Right forelimb (tissue), 1 donor: ENCODE measurements around the gene ZNF709.
"Not testable (repeated sequence)": the region's sequence is repeated elsewhere in the genome, so short reads cannot be mapped to it uniquely, and the experiment has no call there.

Experiments
- DNase-seq: peaks from one replicate; pipeline ENCODE4 v3.0.0-alpha.2; 2018

ZNF709 gene

DNA sequence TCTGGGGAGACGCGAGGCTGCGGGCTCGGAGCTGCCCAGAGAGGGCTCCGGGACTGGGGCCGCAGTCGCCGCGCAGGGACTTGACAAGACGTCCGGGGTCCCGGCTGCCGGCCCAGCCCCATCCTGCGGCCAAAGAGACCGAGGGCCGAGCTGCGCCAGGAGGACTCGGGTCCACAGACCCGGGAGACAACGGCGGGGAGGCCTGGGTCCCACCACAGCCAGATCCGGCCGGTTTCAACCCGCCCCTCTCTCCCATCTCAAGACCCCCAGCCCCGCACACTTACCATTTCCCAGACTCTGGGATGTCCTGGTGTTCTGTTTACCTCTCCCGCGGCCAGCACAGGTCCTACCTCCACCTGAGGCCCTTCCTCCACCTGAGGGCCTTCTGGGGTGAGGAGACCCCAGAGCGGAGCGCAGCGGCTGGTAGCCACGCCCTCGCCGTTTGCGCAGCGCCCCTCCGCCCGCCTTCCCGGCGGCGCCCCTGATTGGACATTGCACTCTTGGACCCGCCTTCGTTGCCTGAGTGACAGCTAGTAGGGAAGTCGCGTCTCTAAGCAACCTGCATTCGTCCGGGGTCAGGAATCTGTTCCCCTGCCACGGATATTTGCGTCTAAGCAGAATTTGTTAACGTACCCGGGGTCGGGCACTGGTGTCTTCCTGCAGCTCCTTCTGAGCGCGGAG is at the start of gene ZNF709:
ZNF709 (minus strand) TSS at position 446 of the 681 bp plus-strand sequence; CDS start at position 287, 159 bp downstream.
- DNase-seq: peak; percentile 94

GRCh38 chr19:12527034-12527836 is 42.6 kb upstream of the ZNF709 start:
- no peak for DNase-seq

DNA sequence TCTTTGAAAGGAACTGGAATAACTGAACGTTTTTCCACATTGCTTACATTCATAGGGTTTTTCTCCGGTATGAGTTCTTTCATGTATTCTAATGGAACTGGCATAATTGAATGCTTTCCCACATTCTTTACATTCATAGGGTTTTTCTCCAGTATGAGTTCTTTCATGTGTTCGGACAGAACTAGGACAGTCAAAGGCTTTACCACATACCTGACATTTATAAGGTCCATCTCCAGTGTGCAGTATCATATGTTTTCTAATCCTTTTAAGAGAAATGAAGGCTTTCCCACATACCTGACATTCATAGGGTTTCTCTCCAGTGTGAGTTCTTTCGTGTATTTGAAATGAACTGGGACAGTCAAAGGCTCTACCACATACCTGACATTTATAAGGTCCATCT is 41.9 kb upstream of the ZNF709 start:
- DNase-seq: no peak

DNA sequence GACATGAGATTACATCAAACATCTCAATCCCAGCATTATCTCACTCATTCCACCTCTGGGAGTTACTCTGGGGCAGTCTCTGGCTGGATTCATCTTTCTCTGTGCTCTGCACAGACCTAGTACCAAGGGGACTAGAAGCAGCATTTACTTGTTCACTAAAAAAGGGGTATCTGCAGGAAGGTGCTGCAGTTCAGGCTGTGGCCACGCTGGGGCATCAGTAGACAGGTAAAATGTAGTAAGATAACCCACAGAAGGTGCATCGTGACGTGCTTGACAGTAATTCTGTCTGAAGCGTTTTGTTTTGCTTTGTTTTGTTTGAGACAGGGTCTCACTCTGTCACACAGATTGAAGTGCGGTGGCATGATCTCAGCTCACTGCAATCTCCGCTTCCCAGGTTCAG is 37.4 kb upstream of the ZNF709 start:
- no peak for DNase-seq

DNA sequence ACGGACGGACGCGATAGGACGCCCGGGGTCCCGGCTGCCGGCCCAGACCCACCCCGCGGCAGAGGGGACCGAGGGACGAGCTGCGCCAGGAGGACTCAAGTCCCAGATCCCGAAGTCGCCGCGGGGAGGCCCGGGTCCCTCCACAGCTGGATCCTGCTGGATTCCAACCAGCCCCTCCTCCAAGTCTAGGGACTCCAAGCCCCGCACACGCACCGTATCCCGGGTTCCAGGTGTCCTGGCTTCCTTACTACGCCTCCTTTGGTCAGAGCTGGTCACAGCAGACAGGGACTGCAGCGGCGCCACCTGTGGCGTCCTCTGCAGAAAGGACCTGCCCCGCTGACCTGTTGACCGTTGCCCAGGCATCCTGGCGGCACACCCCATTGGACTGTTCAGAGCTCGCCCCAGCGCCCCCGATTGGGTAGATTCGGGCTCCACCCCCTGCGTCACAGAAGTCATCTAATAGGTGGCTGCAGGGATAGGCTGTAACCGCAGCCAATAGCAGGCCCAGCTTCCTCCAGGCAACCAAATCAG is 29.0 kb upstream of the ZNF709 start:
- peak; percentile 39 for DNase-seq

- DNase-seq: no peak
Observed at GRCh38 chr19:12497032-12497431, 12.4 kb upstream of the ZNF709 start.

DNA sequence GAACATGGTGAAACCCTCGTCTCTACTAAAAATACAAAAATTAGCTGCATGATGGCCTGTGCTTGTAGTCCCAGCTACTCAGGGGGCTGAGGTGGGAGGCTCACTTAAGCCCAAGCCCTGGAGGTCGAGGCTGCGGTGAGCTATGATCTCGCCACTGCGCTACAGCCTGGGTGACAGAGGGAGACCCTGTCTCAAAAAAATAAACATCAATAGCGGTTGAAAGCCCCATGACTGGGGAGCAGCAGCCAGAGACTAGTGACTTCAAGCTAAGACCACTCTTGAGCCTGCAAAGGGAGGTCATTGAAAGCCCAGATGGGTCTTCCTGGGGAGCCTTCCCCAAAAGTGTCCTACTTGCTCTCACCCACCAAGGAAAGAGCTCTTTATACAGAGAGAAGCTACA is 11.9 kb upstream of the ZNF709 start:
- DNase-seq: no peak

GRCh38 chr19:12495002-12495802 is 10.6 kb upstream of the ZNF709 start:
- peak; percentile 89 for DNase-seq

DNA sequence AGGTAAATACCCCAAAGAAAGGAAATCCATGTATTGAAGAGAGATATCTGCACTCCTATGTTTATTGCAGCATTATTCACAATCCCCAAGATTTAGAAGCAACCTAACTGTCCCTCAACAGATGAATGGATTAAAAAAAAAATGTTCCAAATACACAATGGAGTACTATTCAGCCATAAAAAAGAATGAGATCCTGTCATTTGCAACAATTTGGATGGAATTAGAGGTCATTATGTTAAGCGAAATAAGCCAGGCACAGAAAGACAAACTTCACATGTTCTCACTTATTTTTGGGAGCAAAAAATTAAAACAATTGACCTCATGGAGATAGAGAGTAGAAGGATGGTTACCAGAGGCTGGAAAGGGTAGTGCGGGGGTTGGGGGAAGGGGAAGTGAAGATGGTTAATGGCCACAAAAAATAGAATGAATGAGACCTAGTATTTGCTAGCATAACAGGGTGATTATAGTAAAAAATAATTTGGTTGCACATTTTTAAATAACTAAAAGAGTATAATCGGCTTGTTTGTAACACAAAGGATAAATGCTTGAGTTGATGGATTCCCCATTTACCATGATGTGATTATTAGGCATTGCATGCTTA is 9.7 kb upstream of the ZNF709 start:
- DNase-seq: no peak

DNA sequence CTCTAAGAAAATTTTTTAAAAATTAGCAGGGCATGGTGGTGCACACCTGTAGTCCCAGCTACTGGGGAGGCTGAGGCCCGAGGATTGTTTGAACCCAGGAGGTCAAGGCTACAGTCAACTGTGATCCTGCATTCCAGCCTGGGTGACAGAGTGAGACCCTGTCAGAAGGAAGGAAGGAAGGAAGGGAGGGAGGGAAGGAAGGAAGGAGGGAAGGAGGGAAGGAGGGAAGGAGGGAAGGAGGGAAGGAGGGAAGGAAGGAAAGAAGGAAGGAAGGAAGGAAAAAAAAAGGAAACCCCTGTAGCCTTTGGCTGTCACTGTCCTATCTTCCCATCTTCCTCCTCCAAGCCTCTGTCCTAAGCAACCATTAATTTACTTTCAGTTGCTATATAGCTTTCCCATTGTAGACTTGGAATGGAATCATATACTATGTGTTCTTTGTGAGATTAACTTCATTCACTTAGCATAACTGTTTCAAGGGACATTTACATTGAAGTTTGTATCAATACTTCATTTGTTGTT is 1.7 kb upstream of the ZNF709 start:
- not testable (repeated sequence) for DNase-seq

DNA sequence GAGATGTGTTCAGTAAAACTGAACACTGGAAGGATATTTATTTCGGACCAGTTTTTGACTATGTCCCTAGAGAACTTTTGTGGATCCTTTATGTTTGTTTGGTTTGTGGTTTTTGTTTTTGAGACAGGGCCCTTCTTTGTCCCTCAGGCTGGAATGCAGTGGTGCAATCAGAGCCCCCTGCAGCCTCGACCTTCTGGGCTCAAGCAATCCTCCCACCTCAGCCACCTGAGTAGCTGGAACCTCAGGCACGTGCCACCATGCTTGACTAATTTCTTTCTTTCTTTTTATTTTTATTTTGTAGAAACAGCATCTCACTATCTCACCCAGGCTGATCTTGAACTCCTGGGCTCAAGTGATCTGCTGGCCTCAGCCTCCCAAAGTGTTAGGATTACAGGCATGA is 955 bp upstream of the ZNF709 start:
- no peak for DNase-seq

DNA sequence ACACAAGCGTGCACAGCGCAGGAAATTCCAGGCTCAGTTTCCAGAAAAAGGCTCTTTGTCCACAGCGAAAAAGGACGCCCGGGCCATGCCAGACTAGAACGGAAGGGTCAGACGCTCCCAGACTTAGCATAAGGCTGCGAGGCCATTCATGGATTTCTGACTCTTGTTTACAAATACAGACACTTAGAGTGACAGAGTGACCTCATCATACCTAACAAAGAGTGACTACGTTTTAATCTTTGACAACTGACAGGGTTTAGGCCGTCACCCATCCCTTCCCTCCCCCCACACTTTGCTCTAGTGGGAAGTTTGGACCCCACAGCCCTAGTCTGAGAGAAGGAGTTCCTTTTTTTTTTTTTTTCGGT is 418 bp upstream of the ZNF709 start:
- DNase-seq: no peak

DNA sequence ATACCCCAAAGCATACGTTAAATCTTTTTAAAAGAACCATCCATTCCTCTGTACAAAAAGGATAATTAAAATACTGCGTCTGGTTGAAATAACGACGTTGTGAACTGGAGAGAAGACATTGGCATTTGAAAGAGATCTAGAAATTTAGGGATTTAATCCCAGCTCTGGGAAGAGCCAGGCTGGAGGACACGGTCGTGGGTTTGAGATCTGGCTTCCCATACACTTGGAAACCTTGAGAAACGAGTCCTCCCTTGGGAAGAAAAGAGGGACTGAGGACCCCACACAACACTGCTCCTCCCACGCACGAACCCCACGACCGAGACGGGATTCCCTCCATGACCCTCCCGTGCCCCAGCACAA is 625 bp downstream of the ZNF709 start:
- DNase-seq: no peak

- DNase-seq: no peak
Observed at GRCh38 chr19:12482509-12482886, 2.1 kb downstream of the ZNF709 start.

DNA sequence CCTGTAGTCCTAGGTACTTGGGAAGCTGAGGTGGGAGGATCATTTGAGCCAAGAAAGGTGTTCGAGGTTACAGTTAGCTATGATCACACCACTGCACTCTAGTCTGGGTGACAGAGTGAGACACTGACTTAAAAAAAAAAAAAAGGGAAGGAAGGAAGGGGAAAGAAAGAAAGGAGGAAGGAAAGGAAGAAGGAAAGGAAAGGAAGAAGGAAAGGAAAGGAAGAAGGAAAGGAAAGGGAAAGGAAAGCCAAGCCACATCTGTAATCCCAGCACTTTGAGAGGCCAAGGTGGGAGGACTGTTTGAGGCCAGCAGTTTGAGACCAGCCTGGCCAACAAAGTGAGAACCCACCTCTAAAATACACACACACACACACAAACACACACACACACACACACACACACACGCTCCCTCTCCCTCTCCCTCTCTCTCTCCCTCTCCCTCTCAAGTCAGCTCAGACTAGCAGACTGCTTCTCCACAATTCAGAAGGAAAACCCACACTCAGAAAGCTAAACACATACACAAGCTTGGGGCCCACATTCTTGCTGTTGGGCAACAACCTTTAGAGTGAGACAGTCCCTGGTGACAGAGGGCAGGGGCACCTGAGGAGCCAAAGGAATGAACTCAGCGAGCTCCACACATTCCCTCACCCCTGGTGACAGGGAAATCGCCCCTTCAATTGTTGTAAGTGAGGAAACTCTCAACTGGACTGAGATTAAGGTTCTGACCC is 2.7 kb downstream of the ZNF709 start:
- DNase-seq: no peak

GRCh38 chr19:12478234-12478941 is 6.2 kb downstream of the ZNF709 start:
- no peak for DNase-seq

- not testable (repeated sequence) for DNase-seq
Observed at GRCh38 chr19:12467651-12468050, 17.0 kb downstream of the ZNF709 start.

DNA sequence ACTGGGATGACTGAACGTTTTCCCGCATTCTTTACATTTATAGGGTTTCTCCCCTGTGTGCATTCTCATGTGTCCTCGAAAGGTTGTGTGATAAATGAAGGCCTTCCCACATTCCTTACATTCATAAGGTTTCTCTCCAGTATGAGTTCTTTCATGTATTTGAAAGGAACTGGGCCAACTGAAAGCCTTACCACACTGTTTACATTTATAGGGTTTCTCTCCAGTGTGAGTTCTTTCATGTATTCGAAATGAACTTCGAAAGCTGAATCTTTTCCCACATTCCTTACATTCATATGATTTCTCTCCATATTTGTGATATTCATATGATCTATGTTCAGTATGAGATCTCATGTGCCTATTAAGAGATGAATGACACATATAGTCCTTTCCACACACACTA is 19.4 kb downstream of the ZNF709 start:
- DNase-seq: no peak

DNA sequence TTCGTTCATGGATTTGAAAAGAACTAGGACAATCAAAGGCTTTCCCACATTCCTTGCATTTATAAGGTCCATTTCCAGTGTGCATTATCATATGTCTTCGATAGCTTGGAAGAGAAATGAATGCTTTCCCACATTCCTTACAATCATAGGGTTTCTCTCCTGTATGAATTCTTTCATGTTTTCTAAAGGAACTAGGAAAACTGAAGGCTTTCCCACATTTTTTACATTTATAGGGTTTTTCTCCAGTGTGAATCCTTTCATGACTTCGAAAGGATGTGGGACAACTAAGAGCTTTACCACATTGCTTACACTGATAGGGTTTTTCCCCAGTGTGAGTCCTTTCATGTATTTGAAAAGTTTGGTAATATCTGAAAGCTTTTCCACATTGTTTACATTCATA is 19.8 kb downstream of the ZNF709 start:
- no peak for DNase-seq

GRCh38 chr19:12464139-12464538 is 20.5 kb downstream of the ZNF709 start:
- not testable (repeated sequence) for DNase-seq

- DNase-seq: no peak
Observed at GRCh38 chr19:12453495-12453894, 31.1 kb downstream of the ZNF709 start.
